IMR-90 (cell line): ENCODE results near the gene MYBPH. TPM values are rescaled to one million over a fixed set of nuclear protein-coding genes. Genes with fewer than 3 reads are reported as not detected.

Experiments
- ATAC-seq: fragments of 200-7000 bp; cut with Tn5 transposase; 2 replicates; pipeline ENCODE4 v1.9.1; 2020; ENCODE audit warnings: low read depth, mild to moderate bottlenecking, moderate library complexity
- BruUV-seq: library from RNA; stranded (reverse); fragments of 400-500 nt; replicated peaks from 2 replicates; lab custom pipeline; 2021; lab: Mats Ljungman, UMichigan
- CTCF ChIA-PET: fragments of 300-600 bp; formaldehyde crosslinking; extraction: SDS; loops from one replicate; lab custom pipeline; 2021; ENCODE audit warnings: antibody characterized with exemption; lab: Yijun Ruan, JAX
- POLR2A ChIA-PET: fragments of 300-600 bp; sonication (Branson Sonifier 250); formaldehyde crosslinking; loops from one replicate; lab custom pipeline; 2022; ENCODE audit warnings: antibody characterized with exemption; ENCODE audit not compliant: unreplicated experiment; lab: Charles Lee
- DNase-seq: peaks from one replicate; pipeline ENCODE4 v3.0.0; 2013
- H2AFZ ChIP-seq: replicated peaks from 2 replicates; pipeline ENCODE3; 2013; ENCODE audit warnings: low read length, mild to moderate bottlenecking; ENCODE audit not compliant: poor library complexity
- H2AK5ac ChIP-seq: 2 replicates; pipeline ENCODE4 v1.6.1; 2013; ENCODE audit warnings: low read depth, low read length, inconsistent platforms
- H2AK9ac ChIP-seq: replicated peaks from 2 replicates; pipeline ENCODE3; 2013; ENCODE audit warnings: mild to moderate bottlenecking, low read depth, low read length, moderate library complexity; ENCODE audit not compliant: poor library complexity
- H2BK120ac ChIP-seq: 2 replicates; pipeline ENCODE4 v1.6.1; 2013; ENCODE audit warnings: low read depth, low read length, inconsistent platforms
- H2BK15ac ChIP-seq: 3 replicates; pipeline ENCODE4 v1.6.1; 2013; ENCODE audit warnings: low read depth, low read length, inconsistent platforms
- H2BK20ac ChIP-seq: 2 replicates; pipeline ENCODE4 v1.6.1; 2013; ENCODE audit warnings: low read depth, mild to moderate bottlenecking, inconsistent platforms, low read length, moderate library complexity
- H2BK5ac ChIP-seq: 2 replicates; pipeline ENCODE4 v1.6.1; 2013; ENCODE audit warnings: mild to moderate bottlenecking, low read depth, low read length, inconsistent platforms; ENCODE audit not compliant: poor library complexity, severe bottlenecking
- H3K14ac ChIP-seq: replicated peaks from 2 replicates; pipeline ENCODE4 v1.6.1; 2013; ENCODE audit warnings: low read depth, low read length, inconsistent platforms
- H3K18ac ChIP-seq: 2 replicates; pipeline ENCODE4 v1.6.1; 2013; ENCODE audit warnings: low read depth, low read length, control low read depth
- H3K23ac ChIP-seq: 2 replicates; pipeline ENCODE4 v1.6.1; 2013; ENCODE audit warnings: low read depth, low read length, inconsistent platforms
- H3K27ac ChIP-seq: 2 replicates; pipeline ENCODE4 v1.5.1; 2013; ENCODE audit warnings: mild to moderate bottlenecking, control low read depth, low read length; ENCODE audit not compliant: insufficient read depth
- H3K27me3 ChIP-seq: 2 replicates; pipeline ENCODE4 v1.6.1; 2013; ENCODE audit warnings: low read length; ENCODE audit not compliant: control insufficient read depth, insufficient read depth
- H3K36me3 ChIP-seq: 2 replicates; pipeline ENCODE4 v1.6.1; 2013; ENCODE audit warnings: low read length, mixed read lengths; ENCODE audit not compliant: control insufficient read depth, insufficient read depth
- H3K4ac ChIP-seq: 2 replicates; pipeline ENCODE4 v1.6.1; 2013; ENCODE audit warnings: low read depth, low read length, inconsistent platforms
- H3K4me1 ChIP-seq: 2 replicates; pipeline ENCODE4 v1.6.1; 2013; ENCODE audit warnings: low read length, mixed read lengths; ENCODE audit not compliant: control insufficient read depth, insufficient read depth
- H3K4me2 ChIP-seq: 2 replicates; pipeline ENCODE4 v1.6.1; 2013; ENCODE audit warnings: low read depth, mild to moderate bottlenecking, control low read depth, low read length, moderate library complexity
- H3K4me3 ChIP-seq: 2 replicates; pipeline ENCODE4 v1.5.1; 2013; ENCODE audit warnings: low read depth, mild to moderate bottlenecking, control low read depth, low read length, moderate library complexity; ENCODE audit not compliant: insufficient read depth
- H3K56ac ChIP-seq: 2 replicates; pipeline ENCODE4 v1.6.1; 2013; ENCODE audit warnings: low read length, inconsistent platforms; ENCODE audit not compliant: insufficient read depth; ENCODE audit errors: extremely low read depth
- H3K79me1 ChIP-seq, 2 experiments: 2 replicates each; pipeline ENCODE4 v1.6.1; 2013; ENCODE audit warnings: low read length in 2 of 2, inconsistent platforms in 1 of 2, low read depth in 1 of 2
- H3K9ac ChIP-seq: 2 replicates; pipeline ENCODE4 v1.6.1; 2013; ENCODE audit warnings: low read depth, low read length, control low read depth
- H3K9me1 ChIP-seq: 2 replicates; pipeline ENCODE4 v1.6.1; 2013; ENCODE audit warnings: low read length, inconsistent platforms; ENCODE audit not compliant: insufficient read depth
- H3K9me3 ChIP-seq: 2 replicates; pipeline ENCODE4 v1.6.1; 2013; ENCODE audit warnings: low read length; ENCODE audit not compliant: control insufficient read depth, insufficient read depth
- H4K20me1 ChIP-seq: 2 replicates; pipeline ENCODE4 v1.6.1; 2013; ENCODE audit warnings: low read length, inconsistent platforms; ENCODE audit not compliant: insufficient read depth
- H4K5ac ChIP-seq: 2 replicates; pipeline ENCODE4 v1.6.1; 2013; ENCODE audit warnings: mild to moderate bottlenecking, low read depth, low read length, control low read depth
- H4K8ac ChIP-seq, 2 experiments: 2 replicates each; pipeline ENCODE4 v1.6.1; 2013; ENCODE audit warnings: low read depth in 2 of 2, low read length in 2 of 2, control low read depth in 1 of 2, inconsistent platforms in 1 of 2
- H4K91ac ChIP-seq: 2 replicates; pipeline ENCODE4 v1.6.1; 2013; ENCODE audit warnings: low read depth, low read length, inconsistent platforms; ENCODE audit not compliant: insufficient read depth
- BHLHE40 ChIP-seq: fragments of 150-350 bp; IDR thresholded peaks from 2 replicates; pipeline ENCODE4 v1.6.1; 2016; ENCODE audit warnings: mild to moderate bottlenecking, low read depth, low read length
- CEBPB ChIP-seq: IDR thresholded peaks from 2 replicates; pipeline ENCODE4 v1.6.1; 2012; ENCODE audit warnings: low read depth, low read length, improper control_type of control experiment
- CHD1 ChIP-seq: IDR thresholded peaks from 2 replicates; pipeline ENCODE4 v1.6.1; 2012; ENCODE audit warnings: low read depth, low read length, improper control_type of control experiment
- ELK1 ChIP-seq: fragments of 150-350 bp; IDR thresholded peaks from 2 replicates; pipeline ENCODE4 v1.6.1; 2016; ENCODE audit warnings: low read depth, mild to moderate bottlenecking, low read length, moderate library complexity, borderline replicate concordance
- FOS ChIP-seq: fragments of 150-350 bp; IDR thresholded peaks from 2 replicates; pipeline ENCODE4 v1.6.1; 2016; ENCODE audit warnings: low read depth, low read length
- MAFK ChIP-seq: IDR thresholded peaks from 2 replicates; pipeline ENCODE4 v1.6.1; 2012; ENCODE audit warnings: low read depth, low read length, improper control_type of control experiment
- MAZ ChIP-seq: IDR thresholded peaks from 2 replicates; pipeline ENCODE4 v1.6.1; 2012; ENCODE audit warnings: low read depth, mild to moderate bottlenecking, low read length, improper control_type of control experiment, moderate library complexity, borderline replicate concordance
- MXI1 ChIP-seq: IDR thresholded peaks from 2 replicates; pipeline ENCODE4 v1.6.1; 2012; ENCODE audit warnings: low read depth, mild to moderate bottlenecking, low read length, moderate library complexity, borderline replicate concordance
- NFE2L2 ChIP-seq: fragments of 150-350 bp; IDR thresholded peaks from 2 replicates; pipeline ENCODE4 v1.6.1; 2016; ENCODE audit warnings: low read depth, mild to moderate bottlenecking, low read length
- POLR2A ChIP-seq: IDR thresholded peaks from 2 replicates; pipeline ENCODE4 v1.6.1; 2012; ENCODE audit warnings: mild to moderate bottlenecking, low read depth, low read length
- RAD21 ChIP-seq: IDR thresholded peaks from 2 replicates; pipeline ENCODE4 v1.6.1; 2012; ENCODE audit warnings: low read length, improper control_type of control experiment
- RCOR1 ChIP-seq: IDR thresholded peaks from 2 replicates; pipeline ENCODE4 v1.6.1; 2012; ENCODE audit warnings: mild to moderate bottlenecking, low read length, improper control_type of control experiment; ENCODE audit not compliant: insufficient replicate concordance
- RFX5 ChIP-seq: IDR thresholded peaks from 2 replicates; pipeline ENCODE4 v1.8.0; 2012; ENCODE audit warnings: low read depth, mild to moderate bottlenecking, low read length, moderate library complexity
- SMC3 ChIP-seq: fragments of 150-350 bp; IDR thresholded peaks from 2 replicates; pipeline ENCODE4 v1.6.1; 2016; ENCODE audit warnings: low read depth, mild to moderate bottlenecking, antibody characterized with exemption, low read length, moderate library complexity
- USF2 ChIP-seq: fragments of 150-350 bp; IDR thresholded peaks from 2 replicates; pipeline ENCODE4 v1.6.1; 2017; ENCODE audit warnings: mild to moderate bottlenecking, antibody characterized with exemption, low read length, low read depth
- WGBS, 2 experiments: methylation state at CpG; one replicate each; pipeline versions ENCODE4 v1.1.5 to v1.1.7; 2013; ENCODE audit warnings: missing lambda C conversion rate in 2 of 2; ENCODE audit not compliant: insufficient read length in 1 of 2; ENCODE audit errors: extremely low coverage in 2 of 2; 5-methylcytosine and 5-hydroxymethylcytosine counted together
- dilution Hi-C: fragments of 300-500 bp; cut with HindIII; formaldehyde crosslinking; loops from one replicate; pipeline ENCODE4 v1.14.3; 2018; ENCODE audit warnings: low sequenced_read_pairs; ENCODE audit not compliant: unreplicated experiment
- in situ Hi-C: fragments of 300-500 bp; cut with MboI; formaldehyde crosslinking; loops from 3 replicates; pipeline ENCODE4 v1.14.3; 2019; ENCODE audit warnings: low sequenced_read_pairs, inconsistent platforms, mixed read lengths
- intact Hi-C: fragments of 100-400 bp; cut with micrococcal nuclease; formaldehyde crosslinking; loops from 2 replicates; pipeline ENCODE4 v1.10.0; 2022
- polyA plus RNA-seq, 3 experiments: library from polyadenylated mRNA; depleted of rRNA; stranded (reverse); fragments of >200 nt; gene quantifications; 2 replicates each; pipeline ENCODE4 v1.2.3, GENCODE V29; 2012; ENCODE audit warnings: low replicate concordance in 1 of 3
- total RNA-seq: library from RNA; depleted of rRNA; stranded (reverse); fragments of >200 nt; gene quantifications from 2 replicates; pipeline ENCODE4 v1.2.3, GENCODE V29; 2012
- TF ChIP-seq, protein P1 (sequence below): conservative IDR thresholded peaks from 2 replicates; pipeline ENCODE4 v1.5.1; 2012; ENCODE audit warnings: mild to moderate bottlenecking, low read depth, low read length, improper control_type of control experiment

The MYBPH gene
- total and polyA plus RNA-seq, 2 of the 4 experiments (the other 2 are of a cell fraction), result not detected

GRCh38 chr1:203165800-203166161, 9.8 kb downstream of the MYBPH start:
- Histone ChIP-seq H3K27ac (no peak overlapping the region), H4K5ac (no peak overlapping the region), H3K9me3 (no peaks in the 10 kb centered on the region), H2BK20ac (no peak overlapping the region), H2BK120ac (no peak overlapping the region), H3K14ac (no peak overlapping the region), H3K4ac (no peak overlapping the region), H3K9me1 (no peaks in the 10 kb centered on the region), H3K27me3 (peaks cover 29% of the 10 kb centered on the region), H3K4me1 (no peaks in the 10 kb centered on the region), H2AK9ac (no peak overlapping the region), H2BK5ac (no peak overlapping the region), H3K4me2 (no peak overlapping the region), H3K56ac (no peak overlapping the region), H2AFZ (no peak overlapping the region), H4K8ac (no peak overlapping the region), H3K9ac (no peak overlapping the region), H3K79me1 (no peaks in the 10 kb centered on the region), H3K23ac (no peak overlapping the region), H3K18ac (no peak overlapping the region), H2BK15ac (no peak overlapping the region), H4K20me1 (no peaks in the 10 kb centered on the region), H2AK5ac (no peak overlapping the region), H3K36me3 (no peaks in the 10 kb centered on the region), H3K4me3 (no peak overlapping the region), H4K91ac (no peak overlapping the region)
- TF ChIP-seq NFE2L2, result no peak
- no peak for TF ChIP-seq ELK1
- TF ChIP-seq FOS, result no peak
- no peak for TF ChIP-seq MAZ
- TF ChIP-seq BHLHE40, result no peak
- no peak for TF ChIP-seq USF2
- no peak for TF ChIP-seq RFX5
- TF ChIP-seq, protein P1, sequence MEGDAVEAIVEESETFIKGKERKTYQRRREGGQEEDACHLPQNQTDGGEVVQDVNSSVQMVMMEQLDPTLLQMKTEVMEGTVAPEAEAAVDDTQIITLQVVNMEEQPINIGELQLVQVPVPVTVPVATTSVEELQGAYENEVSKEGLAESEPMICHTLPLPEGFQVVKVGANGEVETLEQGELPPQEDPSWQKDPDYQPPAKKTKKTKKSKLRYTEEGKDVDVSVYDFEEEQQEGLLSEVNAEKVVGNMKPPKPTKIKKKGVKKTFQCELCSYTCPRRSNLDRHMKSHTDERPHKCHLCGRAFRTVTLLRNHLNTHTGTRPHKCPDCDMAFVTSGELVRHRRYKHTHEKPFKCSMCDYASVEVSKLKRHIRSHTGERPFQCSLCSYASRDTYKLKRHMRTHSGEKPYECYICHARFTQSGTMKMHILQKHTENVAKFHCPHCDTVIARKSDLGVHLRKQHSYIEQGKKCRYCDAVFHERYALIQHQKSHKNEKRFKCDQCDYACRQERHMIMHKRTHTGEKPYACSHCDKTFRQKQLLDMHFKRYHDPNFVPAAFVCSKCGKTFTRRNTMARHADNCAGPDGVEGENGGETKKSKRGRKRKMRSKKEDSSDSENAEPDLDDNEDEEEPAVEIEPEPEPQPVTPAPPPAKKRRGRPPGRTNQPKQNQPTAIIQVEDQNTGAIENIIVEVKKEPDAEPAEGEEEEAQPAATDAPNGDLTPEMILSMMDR, result no peak
- TF ChIP-seq RAD21, result no peak
- no peak for TF ChIP-seq SMC3
- TF ChIP-seq CEBPB, result no peak
- TF ChIP-seq MXI1, result no peak
- TF ChIP-seq POLR2A, result no peak
- no peak for TF ChIP-seq RCOR1
- TF ChIP-seq MAFK, result no peak
- no peak for TF ChIP-seq CHD1
- no TSS peak for BruUV-seq
- DNase-seq (no peak), ATAC-seq (no peak)
- ChIA-PET CTCF (no interaction called here), POLR2A (no interaction called here)
- WGBS, 2 experiments, result no CpG with 5 or more reads among the region's 8 CpGs
- intact Hi-C loops, result no loop called here
- dilution Hi-C loops, result no loop called here
- in situ Hi-C loops, result no loop called here
